ENCODE data around the gene HCN3.

Gene HCN3

DNA sequence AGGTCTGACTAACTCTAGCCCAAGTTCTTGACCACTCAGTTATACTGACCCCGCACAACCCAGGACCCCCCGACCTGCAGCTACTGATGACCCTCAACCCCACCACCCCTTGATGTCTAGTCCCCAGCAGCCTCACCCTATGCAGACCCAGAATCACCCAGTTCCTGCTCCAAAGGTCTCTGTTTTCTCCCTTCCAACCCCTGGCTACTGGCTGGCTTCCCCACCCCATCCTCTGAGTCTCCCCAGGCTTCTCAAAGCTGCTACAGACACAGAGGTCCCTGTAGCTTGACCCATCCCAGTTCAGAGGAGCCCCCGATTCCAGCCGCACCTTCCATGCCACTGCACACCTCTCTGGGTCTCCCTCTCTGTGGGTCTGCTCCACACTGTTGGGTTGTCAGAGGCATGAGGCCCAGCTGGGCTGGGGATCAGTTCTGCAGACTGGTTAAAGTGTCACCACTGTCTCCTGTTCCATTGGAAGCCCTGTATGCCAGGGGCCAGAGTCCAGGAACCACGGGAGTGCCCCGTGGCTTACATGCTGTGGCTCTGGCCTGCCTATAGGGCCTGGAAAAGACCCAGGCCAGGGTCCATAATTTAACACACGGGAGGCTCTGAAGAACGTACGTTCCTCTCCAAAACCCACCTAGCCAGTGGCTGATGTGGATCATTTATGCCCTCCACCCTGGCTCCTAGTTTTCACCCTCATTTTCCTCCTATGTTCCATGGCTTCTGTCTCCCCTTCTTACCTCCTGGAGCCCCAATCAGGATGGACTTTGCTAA is 23.5 kb downstream of the HCN3 start:
- Histone ChIP-seq H3K9me3 (replicated peaks; ENCODE audit: insufficient read depth, low read length) (no peaks in the 10 kb centered on the region), H3K4me3 (ENCODE audit: low read length) (no peak overlapping the region), H3K4me1 (ENCODE audit: low read length) (peaks cover 15% of the 10 kb centered on the region), H3K36me3 (replicated peaks; ENCODE audit: insufficient read depth, low read length) (no peaks in the 10 kb centered on the region), H3K9ac (ENCODE audit: low read length) (no peak overlapping the region), H3F3A (ENCODE audit: insufficient read depth, low read length) (peaks cover 13% of the 10 kb centered on the region), H4K20me1 (ENCODE audit: insufficient read depth, low read length) (no peaks in the 10 kb centered on the region), H3K27me3 (replicated peaks; ENCODE audit: insufficient read depth, low read length) (no peaks in the 10 kb centered on the region), H3K79me2 (ENCODE audit: low read length) (no peaks in the 10 kb centered on the region), H3K9me2 (replicated peaks; ENCODE audit: insufficient read depth, low read length) (no peaks in the 10 kb centered on the region), H3K27ac (ENCODE audit: low read length) (no peak overlapping the region), H2AFZ (ENCODE audit: low read length) (no peak overlapping the region), H3K4me2 (ENCODE audit: low read depth, low read length) (no peak overlapping the region)
- no peak for DNase-seq
- TF ChIP-seq EZH2 (optimal IDR thresholded peaks at IDR 0.05; ENCODE audit: low read depth, low read length) (no peak), EZH2phosphoT487 (IDR thresholded peaks at IDR 0.05; ENCODE audit: low read length) (no peak)
- TF ChIP-seq, protein P1, sequence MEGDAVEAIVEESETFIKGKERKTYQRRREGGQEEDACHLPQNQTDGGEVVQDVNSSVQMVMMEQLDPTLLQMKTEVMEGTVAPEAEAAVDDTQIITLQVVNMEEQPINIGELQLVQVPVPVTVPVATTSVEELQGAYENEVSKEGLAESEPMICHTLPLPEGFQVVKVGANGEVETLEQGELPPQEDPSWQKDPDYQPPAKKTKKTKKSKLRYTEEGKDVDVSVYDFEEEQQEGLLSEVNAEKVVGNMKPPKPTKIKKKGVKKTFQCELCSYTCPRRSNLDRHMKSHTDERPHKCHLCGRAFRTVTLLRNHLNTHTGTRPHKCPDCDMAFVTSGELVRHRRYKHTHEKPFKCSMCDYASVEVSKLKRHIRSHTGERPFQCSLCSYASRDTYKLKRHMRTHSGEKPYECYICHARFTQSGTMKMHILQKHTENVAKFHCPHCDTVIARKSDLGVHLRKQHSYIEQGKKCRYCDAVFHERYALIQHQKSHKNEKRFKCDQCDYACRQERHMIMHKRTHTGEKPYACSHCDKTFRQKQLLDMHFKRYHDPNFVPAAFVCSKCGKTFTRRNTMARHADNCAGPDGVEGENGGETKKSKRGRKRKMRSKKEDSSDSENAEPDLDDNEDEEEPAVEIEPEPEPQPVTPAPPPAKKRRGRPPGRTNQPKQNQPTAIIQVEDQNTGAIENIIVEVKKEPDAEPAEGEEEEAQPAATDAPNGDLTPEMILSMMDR (IDR thresholded peaks at IDR 0.05; ENCODE audit: low read length) = no peak

DNA sequence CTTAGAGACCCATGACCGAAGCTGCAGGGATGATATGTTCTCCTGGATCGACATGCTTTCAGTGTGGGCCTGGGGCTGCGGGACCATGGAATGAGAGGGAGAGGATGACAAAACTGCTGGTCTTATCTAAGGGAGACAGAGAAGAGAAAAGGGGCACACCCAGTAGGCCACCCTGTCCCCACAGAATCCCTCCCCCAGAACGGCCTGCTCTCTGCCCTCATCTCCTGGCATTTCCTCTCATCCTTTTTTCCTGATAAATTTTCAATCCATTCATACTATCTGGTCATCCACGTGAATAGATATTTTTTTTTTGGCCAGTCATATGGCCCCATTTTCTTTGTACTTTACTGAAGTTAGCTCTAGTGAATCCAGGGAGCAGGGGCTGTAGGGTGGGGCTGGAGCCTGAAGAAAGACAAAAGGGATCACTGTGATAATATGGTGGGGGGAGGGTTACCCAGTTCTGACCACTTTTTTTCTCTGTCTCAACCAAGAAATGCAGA is 24.1 kb downstream of the HCN3 start, which contains the start of gene PKLR:
PKLR (minus strand) TSS at position 97 of the 500 bp plus-strand sequence; CDS start at position 54, 43 bp downstream.
- no peak for DNase-seq
- no peak within 1 kb of the TSS for H3K9ac ChIP-seq (ENCODE audit: low read length)
- H2AFZ ChIP-seq (ENCODE audit: low read length) = no peak within 1 kb of the TSS
- no peak within 1 kb of the TSS for H3K4me2 ChIP-seq (ENCODE audit: low read depth, low read length)
- no peaks in the 10 kb centered on the region for H3K36me3 ChIP-seq (replicated peaks; ENCODE audit: insufficient read depth, low read length)
- H3K27ac ChIP-seq (ENCODE audit: low read length) = no peak within 1 kb of the TSS
- H3K9me3 ChIP-seq (replicated peaks; ENCODE audit: insufficient read depth, low read length) = no peaks in the 10 kb centered on the region
- no peaks in the 10 kb centered on the region for H4K20me1 ChIP-seq (ENCODE audit: insufficient read depth, low read length)
- no peak within 1 kb of the TSS for H3K4me3 ChIP-seq (ENCODE audit: low read length)
- H3K9me2 ChIP-seq (replicated peaks; ENCODE audit: insufficient read depth, low read length) = no peaks in the 10 kb centered on the region
- peaks cover 13% of the 10 kb centered on the region for H3F3A ChIP-seq (ENCODE audit: insufficient read depth, low read length)
- no peaks in the 10 kb centered on the region for H3K79me2 ChIP-seq (ENCODE audit: low read length)
- H3K4me1 ChIP-seq (ENCODE audit: low read length) = peaks cover 15% of the 10 kb centered on the region
- TF ChIP-seq EZH2phosphoT487 (IDR thresholded peaks at IDR 0.05; ENCODE audit: low read length) = no peak
- no peaks in the 10 kb centered on the region for H3K27me3 ChIP-seq (replicated peaks; ENCODE audit: insufficient read depth, low read length)

DNA sequence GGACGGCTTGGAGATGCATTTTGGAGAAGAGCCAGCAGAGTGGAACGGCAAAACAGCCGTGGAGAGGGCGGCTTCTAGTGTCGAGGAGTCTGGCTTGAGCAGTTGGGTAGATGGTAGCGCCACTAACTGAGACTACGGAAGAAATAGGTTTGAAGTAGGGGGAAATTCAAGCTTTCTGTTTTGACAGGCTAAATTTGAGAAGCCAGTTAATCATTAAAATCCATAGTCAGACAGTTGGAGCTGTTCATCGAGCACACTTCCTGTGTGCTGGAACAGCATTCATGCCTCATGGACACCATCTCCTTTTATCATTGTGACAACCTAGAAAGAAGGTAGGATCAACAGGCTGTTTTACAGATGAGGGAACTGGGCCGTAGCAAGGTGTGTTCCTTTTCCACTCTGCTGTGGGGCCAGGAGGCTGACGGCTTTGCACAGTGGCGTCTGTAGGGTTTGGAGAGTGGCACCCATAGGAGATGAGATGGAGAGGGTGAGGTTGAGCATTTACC is 27.3 kb downstream of the HCN3 start:
- H2AFZ ChIP-seq (ENCODE audit: low read length) = no peak overlapping the region
- no peaks in the 10 kb centered on the region for H3K4me1 ChIP-seq (ENCODE audit: low read length)
- no peak overlapping the region for H3K4me3 ChIP-seq (ENCODE audit: low read length)
- H3K4me2 ChIP-seq (ENCODE audit: low read depth, low read length) = no peak overlapping the region
- H3K9ac ChIP-seq (ENCODE audit: low read length) = no peak overlapping the region
- H3F3A ChIP-seq (ENCODE audit: insufficient read depth, low read length) = peaks cover 9% of the 10 kb centered on the region
- TF ChIP-seq EZH2phosphoT487 (IDR thresholded peaks at IDR 0.05; ENCODE audit: low read length) (no peak), EZH2 (optimal IDR thresholded peaks at IDR 0.05; ENCODE audit: low read depth, low read length) (no peak)
- TF ChIP-seq, protein P1 (IDR thresholded peaks at IDR 0.05; ENCODE audit: low read length) = no peak
- DNase-seq = no peak
- no peak overlapping the region for H3K27ac ChIP-seq (ENCODE audit: low read length)
- H3K9me3 ChIP-seq (replicated peaks; ENCODE audit: insufficient read depth, low read length) = no peaks in the 10 kb centered on the region
- no peaks in the 10 kb centered on the region for H3K36me3 ChIP-seq (replicated peaks; ENCODE audit: insufficient read depth, low read length)
- no peaks in the 10 kb centered on the region for H3K27me3 ChIP-seq (replicated peaks; ENCODE audit: insufficient read depth, low read length)
- H3K79me2 ChIP-seq (ENCODE audit: low read length) = peaks cover 10% of the 10 kb centered on the region
- H3K9me2 ChIP-seq (replicated peaks; ENCODE audit: insufficient read depth, low read length) = no peaks in the 10 kb centered on the region
- no peaks in the 10 kb centered on the region for H4K20me1 ChIP-seq (ENCODE audit: insufficient read depth, low read length)

Measured in MM.1S (cell line).